DOHH2 (cell line): ENCODE results near the gene OPALIN.

Experiments
- EZH2phosphoT487 ChIP-seq: fragments of 200-600 bp; sonication (generic); IDR thresholded peaks from 2 replicates; pipeline ENCODE4 v1.6.1; 2017; ENCODE audit warnings: borderline replicate concordance, mild to moderate bottlenecking, antibody characterized with exemption, low read length, moderate library complexity, mixed read lengths
- TF ChIP-seq, protein P1 (sequence below): fragments of 200-600 bp; sonication (generic); IDR thresholded peaks from one replicate; pipeline ENCODE4 v1.5.1; 2014; ENCODE audit warnings: antibody characterized with exemption, mild to moderate bottlenecking, low read depth, low read length; ENCODE audit not compliant: poor library complexity, severe bottlenecking

DNA sequence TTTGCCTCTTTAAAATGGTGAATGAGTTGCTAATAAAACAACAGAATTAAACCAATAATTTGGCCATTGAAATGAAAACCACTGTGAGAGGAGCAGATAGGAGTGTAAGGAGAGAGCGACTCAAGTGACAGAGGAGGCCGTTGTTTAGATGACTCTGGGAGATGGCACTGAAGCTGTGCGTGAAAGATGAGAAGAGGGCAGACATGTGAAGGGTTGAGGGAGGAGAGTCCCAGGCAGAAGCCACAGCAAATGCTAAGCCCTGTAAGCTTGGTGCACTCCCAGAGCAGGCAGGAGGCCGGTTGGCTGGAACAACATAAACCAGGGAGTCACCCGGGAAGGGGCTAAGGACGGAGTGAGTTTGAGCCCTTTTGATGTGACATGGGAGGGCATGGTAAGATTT is 814 bp upstream of the OPALIN start:
- TF ChIP-seq, protein P1, sequence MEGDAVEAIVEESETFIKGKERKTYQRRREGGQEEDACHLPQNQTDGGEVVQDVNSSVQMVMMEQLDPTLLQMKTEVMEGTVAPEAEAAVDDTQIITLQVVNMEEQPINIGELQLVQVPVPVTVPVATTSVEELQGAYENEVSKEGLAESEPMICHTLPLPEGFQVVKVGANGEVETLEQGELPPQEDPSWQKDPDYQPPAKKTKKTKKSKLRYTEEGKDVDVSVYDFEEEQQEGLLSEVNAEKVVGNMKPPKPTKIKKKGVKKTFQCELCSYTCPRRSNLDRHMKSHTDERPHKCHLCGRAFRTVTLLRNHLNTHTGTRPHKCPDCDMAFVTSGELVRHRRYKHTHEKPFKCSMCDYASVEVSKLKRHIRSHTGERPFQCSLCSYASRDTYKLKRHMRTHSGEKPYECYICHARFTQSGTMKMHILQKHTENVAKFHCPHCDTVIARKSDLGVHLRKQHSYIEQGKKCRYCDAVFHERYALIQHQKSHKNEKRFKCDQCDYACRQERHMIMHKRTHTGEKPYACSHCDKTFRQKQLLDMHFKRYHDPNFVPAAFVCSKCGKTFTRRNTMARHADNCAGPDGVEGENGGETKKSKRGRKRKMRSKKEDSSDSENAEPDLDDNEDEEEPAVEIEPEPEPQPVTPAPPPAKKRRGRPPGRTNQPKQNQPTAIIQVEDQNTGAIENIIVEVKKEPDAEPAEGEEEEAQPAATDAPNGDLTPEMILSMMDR = no peak
- TF ChIP-seq EZH2phosphoT487 = no peak
